ENCODE measurements around the gene SH2D7. TPM values are rescaled to one million over a fixed set of nuclear protein-coding genes. Genes with fewer than 3 reads are reported as not detected.

The SH2D7 gene
- total RNA-seq, 1 experiment from 2014 or later: not detected

GRCh38 chr15:78054518-78054917, 37.8 kb upstream of the SH2D7 start:
- Histone ChIP-seq H2AFZ (ENCODE audit: low read length) (no peak overlapping the region), H2BK120ac (ENCODE audit: low read depth, low read length, poor library complexity, severe bottlenecking) (no peak overlapping the region), H3K23me2 (ENCODE audit: insufficient read length, low read depth, low read length, poor library complexity, severe bottlenecking) (no peaks in the 10 kb centered on the region), H3K9me3 (ENCODE audit: control insufficient read depth, low read depth, low read length) (no peaks in the 10 kb centered on the region), H3K4ac (ENCODE audit: low read depth, low read length) (no peak overlapping the region), H3K79me1 (ENCODE audit: insufficient read depth, low read depth, low read length, poor library complexity, severe bottlenecking) (no peaks in the 10 kb centered on the region), H3K4me1 (ENCODE audit: insufficient read depth, low read length) (no peaks in the 10 kb centered on the region; the same call in 1 of the 2 replicates), H3K27ac (ENCODE audit: insufficient read length, low read depth, low read length) (no peak overlapping the region), H2BK12ac (ENCODE audit: insufficient read length, low read depth, low read length) (no peak overlapping the region), H2AK5ac (ENCODE audit: insufficient read length, low read length) (no peak overlapping the region), H3K79me2 (ENCODE audit: insufficient read depth, low read length) (no peaks in the 10 kb centered on the region), H3K14ac (ENCODE audit: insufficient read depth, low read length) (no peak overlapping the region), H3K18ac (ENCODE audit: insufficient read length, low read depth, low read length) (no peak overlapping the region), H3K4me2 (ENCODE audit: insufficient read depth, insufficient read length, low read length) (no peak overlapping the region), H4K91ac (ENCODE audit: insufficient read length, low read depth, low read length) (no peak overlapping the region), H3K27me3 (ENCODE audit: insufficient read depth, low read length) (no peaks in the 10 kb centered on the region), H3K9ac (ENCODE audit: extremely low read depth, insufficient read length, low read length) (no peak overlapping the region), H3K23ac (ENCODE audit: insufficient read length, low read depth, low read length) (no peak overlapping the region), H4K20me1 (ENCODE audit: control insufficient read depth, insufficient read depth, insufficient read length) (no peaks in the 10 kb centered on the region), H4K5ac (ENCODE audit: insufficient read length, low read depth, low read length) (no peak overlapping the region), H3T11ph (ENCODE audit: low read length) (no peak overlapping the region), H3K56ac (ENCODE audit: insufficient read length, low read depth, low read length) (no peak overlapping the region), H4K8ac (replicated peaks; ENCODE audit: insufficient read length, low read depth, low read length) (no peak overlapping the region), H2BK20ac (ENCODE audit: low read depth, low read length, poor library complexity, severe bottlenecking) (no peak overlapping the region), H2BK15ac (ENCODE audit: low read depth, low read length) (no peak overlapping the region), H2BK5ac (ENCODE audit: insufficient read length, low read length) (no peak overlapping the region)
- Mint-ChIP-seq H3K4me1 (peaks cover 29 to 34% of the 10 kb centered on the region in 2 experiments), H3K4me3 (no peak overlapping the region), H3K36me3 (ENCODE audit: insufficient read depth in 1 of 3, low read depth in 3 of 3) (no peaks in the 10 kb centered on the region), H3K9me3 (no peaks in the 10 kb centered on the region), H3K27ac (no peak overlapping the region), H3K27me3 (ENCODE audit: low read depth) (no peaks in the 10 kb centered on the region; the same call in 1 of the 2 replicates)
- DNase-seq: no peak
- TF ChIP-seq CTCF (conservative IDR thresholded peaks at IDR 0.05): no peak
- no CpG with 5 or more reads among the region's 2 CpGs for WGBS (ENCODE audit: extremely low coverage, insufficient read length, low lambda C conversion rate)
